SK-N-SH (cell line): ENCODE data around the gene SNRK. TPM values are rescaled to one million over a fixed set of nuclear protein-coding genes. Genes with fewer than 3 reads are reported as not detected.

Experiments used
- CTCF ChIA-PET: fragments of 300-600, 350-600 bp; formaldehyde crosslinking; extraction: SDS; loops from one replicate; lab custom pipeline; 2021; lab: Yijun Ruan, JAX
- POLR2A ChIA-PET: fragments of 350-600 bp; sonication (Branson Sonifier 250); formaldehyde crosslinking; extraction: SDS; loops from one replicate; lab custom pipeline; 2020; ENCODE audit warnings: antibody characterized with exemption, inconsistent platforms; lab: Yijun Ruan, JAX
- DNase-seq: peaks from one replicate; pipeline ENCODE4 v3.0.0; 2012
- H2AFZ ChIP-seq: fragments of 200-600 bp; sonication (generic); 2 replicates; pipeline ENCODE4 v1.8.1; 2016; ENCODE audit warnings: antibody characterized with exemption, mild to moderate bottlenecking, low read depth
- H3F3A ChIP-seq: fragments of 200-600 bp; sonication (generic); replicated peaks from 2 replicates; pipeline ENCODE3; 2016; ENCODE audit warnings: antibody characterized with exemption, mild to moderate bottlenecking; ENCODE audit not compliant: insufficient read depth
- H3K27ac ChIP-seq, 2 experiments: fragments of 200-500 bp in 1 of 2; fragments of 200-600 bp in 1 of 2; sonication (Bioruptor generic) in 1 of 2; sonication (generic), shearing (Covaris generic) in 1 of 2; 2 replicates each; pipeline versions ENCODE4 v1.5.1 to v1.6.1; 2014 to 2016; ENCODE audit warnings: low read depth in 2 of 2, inconsistent platforms in 1 of 2, low read length in 1 of 2, mild to moderate bottlenecking in 1 of 2, mixed read lengths in 1 of 2
- H3K27me3 ChIP-seq: fragments of 200-600 bp; sonication (generic), shearing (Covaris generic); 2 replicates; pipeline ENCODE4 v1.6.1; 2016; ENCODE audit warnings: mixed run types; ENCODE audit not compliant: insufficient read depth
- H3K36me3 ChIP-seq, 2 experiments: fragments of 200-500 bp in 1 of 2; fragments of 200-600 bp in 1 of 2; sonication (Bioruptor generic) in 1 of 2; sonication (generic) in 1 of 2; replicated peaks in 1 of 2; 2 replicates each; pipeline versions ENCODE3 to v1.5.1; 2014 to 2016; ENCODE audit warnings: low read length in 1 of 2, mild to moderate bottlenecking in 1 of 2; ENCODE audit not compliant: insufficient read depth in 2 of 2, control insufficient read depth in 1 of 2
- H3K4me1 ChIP-seq, 2 experiments: fragments of 200-500 bp in 1 of 2; fragments of 200-600 bp in 1 of 2; sonication (Bioruptor generic) in 1 of 2; sonication (generic), shearing (Covaris generic) in 1 of 2; 2 replicates each; pipeline versions ENCODE4 v1.5.1 to v1.6.1; 2014 to 2016; ENCODE audit warnings: low read depth in 1 of 2, low read length in 1 of 2, mixed run types in 1 of 2; ENCODE audit not compliant: insufficient read depth in 2 of 2, control insufficient read depth in 1 of 2
- H3K4me2 ChIP-seq: fragments of 200-600 bp; sonication (generic), shearing (Covaris generic); 2 replicates; pipeline ENCODE4 v1.6.1; 2017; ENCODE audit warnings: mixed run types
- H3K4me3 ChIP-seq, 2 experiments: fragments of 200-500 bp in 1 of 2; fragments of 200-600 bp in 1 of 2; sonication (Bioruptor generic) in 1 of 2; sonication (generic), shearing (Covaris generic) in 1 of 2; 2 replicates each; pipeline versions ENCODE4 v1.5.1 to v1.8.1; 2014 to 2016; ENCODE audit warnings: low read depth in 2 of 2, inconsistent platforms in 1 of 2, low read length in 1 of 2, mild to moderate bottlenecking in 1 of 2, mixed read lengths in 1 of 2, moderate library complexity in 1 of 2
- H3K79me2 ChIP-seq: fragments of 200-600 bp; sonication (generic); 2 replicates; pipeline ENCODE4 v1.8.1; 2017; ENCODE audit warnings: mild to moderate bottlenecking; ENCODE audit not compliant: insufficient read depth
- H3K9ac ChIP-seq: fragments of 200-600 bp; sonication (generic); 2 replicates; pipeline ENCODE4 v1.6.1; 2017; ENCODE audit warnings: mixed run types
- H3K9me2 ChIP-seq: fragments of 200-600 bp; sonication (generic); 2 replicates; pipeline ENCODE4 v1.6.1; 2017; ENCODE audit warnings: mixed run types
- H3K9me3 ChIP-seq: fragments of 200-600 bp; sonication (generic); 2 replicates; pipeline ENCODE4 v1.6.1; 2017; ENCODE audit warnings: mixed run types, mild to moderate bottlenecking, moderate library complexity
- H4K20me1 ChIP-seq: fragments of 200-600 bp; sonication (generic); 2 replicates; pipeline ENCODE4 v1.6.1; 2017; ENCODE audit warnings: mild to moderate bottlenecking, mixed run types; ENCODE audit not compliant: insufficient read depth
- EP300 ChIP-seq, 2 experiments: IDR thresholded peaks; 2 replicates each; pipeline versions ENCODE4 v1.4.0 to v1.6.1; 2012; ENCODE audit warnings: borderline replicate concordance in 1 of 2, low read depth in 1 of 2, low read length in 1 of 2
- FOSL2 ChIP-seq: IDR thresholded peaks from 2 replicates; pipeline ENCODE4 v1.4.0; 2012; ENCODE audit warnings: low read depth, mild to moderate bottlenecking, moderate library complexity, borderline replicate concordance
- FOXJ3 ChIP-seq: sonication (generic); formaldehyde crosslinking; IDR thresholded peaks from 2 replicates; pipeline ENCODE4 v1.5.1; 2020; ENCODE audit warnings: mild to moderate bottlenecking, missing genetic modification reagents
- GABPA ChIP-seq: IDR thresholded peaks from 2 replicates; pipeline ENCODE4 v1.4.0; 2012; ENCODE audit warnings: low read depth, mild to moderate bottlenecking
- IRF3 ChIP-seq: fragments of 150-350 bp; IDR thresholded peaks from 2 replicates; pipeline ENCODE4 v1.6.1; 2016; ENCODE audit warnings: mild to moderate bottlenecking, low read depth, low read length
- MXI1 ChIP-seq: IDR thresholded peaks from 2 replicates; pipeline ENCODE4 v1.6.1; 2012; ENCODE audit warnings: mild to moderate bottlenecking, low read depth, low read length, improper control_type of control experiment
- POLR2AphosphoS5 ChIP-seq: IDR thresholded peaks from 2 replicates; pipeline ENCODE4 v1.6.1; 2012; ENCODE audit warnings: low read depth, low read length
- RCOR1 ChIP-seq: fragments of 150-350 bp; IDR thresholded peaks from 2 replicates; pipeline ENCODE4 v1.6.1; 2017; ENCODE audit warnings: antibody characterized with exemption, low read length
- TAF1 ChIP-seq: IDR thresholded peaks from 2 replicates; pipeline ENCODE4 v1.6.1; 2012; ENCODE audit warnings: low read depth, mild to moderate bottlenecking, low read length, moderate library complexity, borderline replicate concordance
- TEAD4 ChIP-seq: IDR thresholded peaks from 2 replicates; pipeline ENCODE4 v1.4.0; 2012; ENCODE audit warnings: mild to moderate bottlenecking, borderline replicate concordance; ENCODE audit not compliant: insufficient read depth
- USF1 ChIP-seq: IDR thresholded peaks from 2 replicates; pipeline ENCODE4 v1.4.0; 2012; ENCODE audit warnings: low read depth, borderline replicate concordance
- YY1 ChIP-seq: IDR thresholded peaks from 2 replicates; pipeline ENCODE4 v1.4.0; 2012; ENCODE audit warnings: low read depth, mild to moderate bottlenecking
- ZBTB33 ChIP-seq: IDR thresholded peaks from 2 replicates; pipeline ENCODE4 v1.4.0; 2012; ENCODE audit warnings: low read depth, borderline replicate concordance
- WGBS: methylation state at CpG from one replicate; pipeline ENCODE4 v1.1.6; 2017; ENCODE audit warnings: low lambda C conversion rate; 5-methylcytosine and 5-hydroxymethylcytosine counted together
- polyA plus RNA-seq, 3 experiments: library from polyadenylated mRNA; depleted of rRNA; stranded (reverse); fragments of >200 nt; gene quantifications; 2 replicates each; pipeline ENCODE4 v1.2.3, GENCODE V29; 2012

Gene SNRK
- polyA plus RNA-seq, 1 of the 3 experiments (the other 2 are of a cell fraction): 3.6 TPM

DNA sequence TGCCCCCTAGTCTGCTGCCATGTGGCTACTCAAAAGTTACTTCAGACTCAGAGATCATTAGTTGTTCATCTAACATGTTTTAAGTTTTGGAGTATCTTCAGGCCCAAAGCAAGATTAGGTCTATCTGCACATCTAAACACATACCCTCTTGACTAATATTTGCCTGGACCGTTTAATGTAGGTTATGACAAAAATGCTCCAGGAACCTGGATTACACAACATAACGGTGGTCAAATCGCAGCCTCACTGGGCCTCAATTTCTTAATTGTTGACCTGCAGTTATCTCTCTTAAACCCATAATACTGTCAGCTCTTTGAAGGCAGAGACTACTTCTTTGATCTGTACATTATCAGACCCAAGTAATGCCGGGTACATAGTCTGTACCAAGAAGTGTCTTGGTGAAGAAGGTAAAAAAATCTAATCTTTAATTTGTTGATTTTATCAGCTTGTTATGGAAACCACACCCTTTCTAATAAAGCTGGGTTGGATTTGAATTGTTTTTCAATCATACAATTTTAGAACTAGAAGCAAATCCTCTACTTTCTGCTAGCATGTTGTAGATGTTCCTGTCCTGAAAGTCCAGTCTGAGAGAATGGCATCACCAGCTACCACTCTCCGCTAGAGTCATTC is 3.6 kb downstream of the SNRK start:
- CTCF ChIA-PET: interaction anchor here (0.9 to 1.2 kb wide), 3 partner anchors 86 to 150 kb away, joined by 4 read pairs; no protein-coding TSS in a partner anchor
- Histone ChIP-seq H3K4me1 (peaks cover 15% of the 10 kb centered on the region in 2 experiments; a peak in 3 of 4 replicates), H3F3A (no peaks in the 10 kb centered on the region), H3K27me3 (no peaks in the 10 kb centered on the region; the same call in 1 of the 2 replicates), H3K4me3 (no peak overlapping the region), H2AFZ (no peak overlapping the region), H4K20me1 (peaks cover 51% of the 10 kb centered on the region), H3K9me2 (no peaks in the 10 kb centered on the region), H3K4me2 (no peak overlapping the region; the same call in 1 of the 2 replicates), H3K27ac (no peak overlapping the region), H3K36me3 (peaks cover 0 to 10% of the 10 kb centered on the region in 2 experiments), H3K9ac (no peak overlapping the region), H3K9me3 (no peaks in the 10 kb centered on the region), H3K79me2 (peaks cover 80% of the 10 kb centered on the region)
- WGBS: 91% methylated on average over 5 of the region's 5 CpGs
- POLR2A ChIA-PET: no interaction called here
- no peak for DNase-seq
- no peak for TF ChIP-seq TEAD4
- TF ChIP-seq FOXJ3 (CRISPR knock-in tag): no peak
- no peak for TF ChIP-seq FOSL2
- TF ChIP-seq IRF3: no peak
- no peak for TF ChIP-seq TAF1
- TF ChIP-seq RCOR1: no peak
- no peak for TF ChIP-seq USF1
- no peak for TF ChIP-seq GABPA
- TF ChIP-seq ZBTB33: no peak
- no peak for TF ChIP-seq EP300 (IDR thresholded peaks at IDR 0.05; ENCODE audit: borderline replicate concordance in 1 of 2, low read depth in 1 of 2, low read length in 1 of 2)
- no peak for TF ChIP-seq POLR2AphosphoS5

- WGBS: 76% methylated on average over 4 of the region's 4 CpGs
- H4K20me1 ChIP-seq: peaks cover 61% of the 10 kb centered on the region
- POLR2A ChIA-PET: no interaction called here
- no peak overlapping the region for H3K27ac ChIP-seq
- H3K9ac ChIP-seq: no peak overlapping the region
- no peaks in the 10 kb centered on the region for H3K9me2 ChIP-seq
- H3K9me3 ChIP-seq: no peaks in the 10 kb centered on the region
- peaks cover 0 to 10% of the 10 kb centered on the region in 2 experiments for H3K36me3 ChIP-seq
- H3K4me2 ChIP-seq: peak overlapping the region; percentile 7; the same call in 1 of the 2 replicates
- no peaks in the 10 kb centered on the region for H3K27me3 ChIP-seq
- no peak overlapping the region for H3K4me3 ChIP-seq
- H3F3A ChIP-seq: no peaks in the 10 kb centered on the region
- CTCF ChIA-PET: interaction anchor here (0.9 to 1.2 kb wide), 2 partner anchors 129 to 151 kb away, joined by 4 read pairs; no protein-coding TSS in a partner anchor
- TF ChIP-seq MXI1: no peak
- no peak for TF ChIP-seq YY1
- 0 out of 2 replicates have a peak, but pooled peaks have one; percentile 12 for TF ChIP-seq FOSL2
- H2AFZ ChIP-seq: no peak overlapping the region
- no peak for DNase-seq
- peaks cover 90% of the 10 kb centered on the region for H3K79me2 ChIP-seq
- peaks cover 10 to 15% of the 10 kb centered on the region in 2 experiments; a peak in 3 of 4 replicates for H3K4me1 ChIP-seq
Observed at GRCh38 chr3:43290956-43291355, 4.6 kb downstream of the SNRK start.
